Chondrocyte (in vitro differentiated cells): ENCODE data around the gene CNGA1. TPM values are rescaled to one million over a fixed set of nuclear protein-coding genes. Genes with fewer than 3 reads are reported as not detected.

Experiments
- DNase-seq: peaks from one replicate; pipeline ENCODE4 v3.0.0; 2021; ENCODE audit warnings: mixed read lengths, low spot score
- H3K27ac Mint-ChIP-seq: one replicate; pipeline ENCODE4 v1.8.0; 2021; ENCODE audit warnings: mild to moderate bottlenecking, moderate library complexity, mixed read lengths; ENCODE audit not compliant: unreplicated experiment
- H3K27me3 Mint-ChIP-seq: 2 replicates; pipeline ENCODE4 v1.8.0; 2021; ENCODE audit warnings: low read depth, mixed read lengths
- H3K36me3 Mint-ChIP-seq: 2 replicates; pipeline ENCODE4 v1.8.0; 2021; ENCODE audit warnings: low read depth, mixed read lengths
- H3K4me1 Mint-ChIP-seq: 2 replicates; pipeline ENCODE4 v1.8.0; 2021; ENCODE audit warnings: low read depth, mild to moderate bottlenecking, mixed read lengths
- H3K4me3 Mint-ChIP-seq: one replicate; pipeline ENCODE4 v1.8.0; 2021; ENCODE audit warnings: mild to moderate bottlenecking, moderate library complexity, mixed read lengths; ENCODE audit not compliant: unreplicated experiment
- H3K9me3 Mint-ChIP-seq: 2 replicates; pipeline ENCODE4 v1.8.0; 2021; ENCODE audit warnings: low read depth, mixed read lengths
- CTCF ChIP-seq: fragments of 200-600 bp; sonication (generic); IDR thresholded peaks from 2 replicates; pipeline ENCODE4 v1.5.0; 2021; ENCODE audit warnings: antibody characterized with exemption, mild to moderate bottlenecking, moderate library complexity
- total RNA-seq: library from RNA; stranded (reverse); gene quantifications from 3 replicates; pipeline ENCODE4 v1.2.1, GENCODE V29; 2021

Gene CNGA1
- total RNA-seq, 1 donor from 2014 or later = not detected

GRCh38 chr4:47974566-47974965, 41.9 kb downstream of the CNGA1 start:
- Mint-ChIP-seq H3K4me1 (no peaks in the 10 kb centered on the region), H3K27me3 (peaks cover 15% of the 10 kb centered on the region), H3K4me3 (no peak overlapping the region), H3K9me3 (no peaks in the 10 kb centered on the region), H3K36me3 (no peaks in the 10 kb centered on the region), H3K27ac (no peak overlapping the region)
- DNase-seq = no peak
- no peak for TF ChIP-seq CTCF

GRCh38 chr4:47972721-47973120, 43.8 kb downstream of the CNGA1 start:
- Mint-ChIP-seq H3K36me3 (no peaks in the 10 kb centered on the region), H3K27ac (no peak overlapping the region), H3K4me1 (no peaks in the 10 kb centered on the region), H3K27me3 (peaks cover 18% of the 10 kb centered on the region), H3K4me3 (no peak overlapping the region), H3K9me3 (no peaks in the 10 kb centered on the region)
- DNase-seq = no peak
- no peak for TF ChIP-seq CTCF

- Mint-ChIP-seq H3K27me3 (peaks cover 17% of the 10 kb centered on the region), H3K36me3 (no peaks in the 10 kb centered on the region), H3K9me3 (no peaks in the 10 kb centered on the region), H3K4me1 (no peaks in the 10 kb centered on the region), H3K4me3 (no peak overlapping the region), H3K27ac (no peak overlapping the region)
- no peak for TF ChIP-seq CTCF
- no peak for DNase-seq
These were observed 44.3 kb downstream of the CNGA1 start for GRCh38 chr4:47972181-47972580.

- no peak for DNase-seq
- Mint-ChIP-seq H3K27me3 (peaks cover 6% of the 10 kb centered on the region), H3K4me1 (no peaks in the 10 kb centered on the region), H3K27ac (no peak overlapping the region), H3K36me3 (no peaks in the 10 kb centered on the region), H3K4me3 (no peak overlapping the region), H3K9me3 (no peaks in the 10 kb centered on the region)
- no peak for TF ChIP-seq CTCF
These were observed 47.6 kb downstream of the CNGA1 start for GRCh38 chr4:47968847-47969246.

GRCh38 chr4:47954677-47955076, 61.8 kb downstream of the CNGA1 start:
- no peak for TF ChIP-seq CTCF
- Mint-ChIP-seq H3K27me3 (peaks cover 12% of the 10 kb centered on the region), H3K27ac (no peak overlapping the region), H3K9me3 (no peaks in the 10 kb centered on the region), H3K4me1 (no peaks in the 10 kb centered on the region), H3K4me3 (no peak overlapping the region), H3K36me3 (no peaks in the 10 kb centered on the region)
- DNase-seq = no peak
